HepG2 (cell line): ENCODE measurements around the gene TRNP1. TPM values are rescaled to one million over a fixed set of nuclear protein-coding genes. Genes with fewer than 3 reads are reported as not detected.

ENCODE experiments used
- ATAC-seq: fragments of 200-7000 bp; cut with Tn5 transposase; 3 replicates; pipeline ENCODE4 v1.9.1; 2020; ENCODE audit warnings: mild to moderate bottlenecking, moderate library complexity
- BruUV-seq: library from RNA; stranded (reverse); fragments of 400-500 nt; replicated peaks from 2 replicates; lab custom pipeline; 2021; lab: Mats Ljungman, UMichigan
- CTCF ChIA-PET: fragments of 300-600 bp; formaldehyde crosslinking; extraction: SDS; loops from one replicate; lab custom pipeline; 2021; ENCODE audit warnings: low total read pairs, inconsistent platforms, low intra/inter-chr PET ratio; lab: Yijun Ruan, JAX
- POLR2A ChIA-PET: fragments of 350-600 bp; sonication (Branson Sonifier 250); formaldehyde crosslinking; loops from one replicate; lab custom pipeline; 2020; ENCODE audit warnings: antibody characterized with exemption, inconsistent platforms; lab: Yijun Ruan, JAX
- DNase-seq: peaks from one replicate; pipeline ENCODE4 v3.0.0-alpha.2; 2015; ENCODE audit warnings: low spot score
- FAIRE-seq: peaks from 3 replicates; lab custom pipeline; 2011; peaks lifted over from hg19 to GRCh38; lab: Jason Lieb, UNC
- H2AFZ ChIP-seq: one replicate; pipeline ENCODE4 v1.6.1; 2011; ENCODE audit warnings: low read length, inconsistent platforms
- H3K27ac ChIP-seq: fragments of 300-600 bp; 3 replicates; pipeline ENCODE4 v1.8.0; 2011; ENCODE audit warnings: mixed run types, mild to moderate bottlenecking, mixed read lengths, low read length, inconsistent platforms; ENCODE audit not compliant: insufficient read depth; ENCODE audit errors: extremely low read length
- H3K27me3 ChIP-seq, 2 experiments: fragments of 200-600 bp in 1 of 2; 2 replicates in 1 of 2; 3 replicates in 1 of 2; pipeline versions ENCODE4 v1.6.0 to v1.8.0; 2011; ENCODE audit warnings: low read length in 2 of 2, mild to moderate bottlenecking in 2 of 2, moderate library complexity in 2 of 2, inconsistent platforms in 1 of 2; ENCODE audit not compliant: insufficient read depth in 2 of 2, control insufficient read depth in 1 of 2
- H3K36me3 ChIP-seq, 2 experiments: fragments of 200-600 bp in 1 of 2; replicated peaks in 1 of 2; 2 replicates in 1 of 2; 3 replicates in 1 of 2; pipeline versions ENCODE4 v1.5.1 to v1.8.0; 2011; ENCODE audit warnings: low read length in 2 of 2, inconsistent platforms in 1 of 2; ENCODE audit not compliant: insufficient read depth in 2 of 2, control insufficient read depth in 1 of 2
- H3K4me1 ChIP-seq: 2 replicates; pipeline ENCODE4 v1.5.1; 2012; ENCODE audit warnings: low read length, inconsistent platforms; ENCODE audit not compliant: insufficient read depth
- H3K4me2 ChIP-seq: 2 replicates; pipeline ENCODE4 v1.6.0; 2011; ENCODE audit warnings: low read depth, low read length, inconsistent platforms
- H3K4me3 ChIP-seq, 3 experiments: fragments of 200-600 bp in 1 of 3; sonication (generic), shearing (Covaris generic) in 1 of 3; replicated peaks in 1 of 3; 2 replicates each; pipeline ENCODE4 v1.5.1; 2011 to 2016; ENCODE audit warnings: low read length in 3 of 3, inconsistent platforms in 2 of 3, low read depth in 2 of 3, mild to moderate bottlenecking in 2 of 3, control low read depth in 1 of 3, mixed read lengths in 1 of 3; ENCODE audit not compliant: insufficient read depth in 1 of 3
- H3K79me2 ChIP-seq: one replicate; pipeline ENCODE4 v1.6.1; 2011; ENCODE audit warnings: low read length, inconsistent platforms; ENCODE audit not compliant: insufficient read depth
- H3K9ac ChIP-seq: 2 replicates; pipeline ENCODE4 v1.6.0; 2011; ENCODE audit warnings: mild to moderate bottlenecking, low read depth, low read length, inconsistent platforms; ENCODE audit not compliant: insufficient read depth
- H3K9me3 ChIP-seq: 2 replicates; pipeline ENCODE4 v1.5.1; 2012; ENCODE audit warnings: mild to moderate bottlenecking, low read length
- H4K20me1 ChIP-seq: 2 replicates; pipeline ENCODE4 v1.6.0; 2011; ENCODE audit warnings: inconsistent platforms, mild to moderate bottlenecking, low read length, moderate library complexity; ENCODE audit not compliant: insufficient read depth
- ARHGAP35 ChIP-seq: sonication (generic); formaldehyde crosslinking; IDR thresholded peaks from 2 replicates; pipeline ENCODE4 v1.9.0; 2022; ENCODE audit warnings: mild to moderate bottlenecking, inconsistent platforms, moderate library complexity, missing genetic modification reagents, borderline replicate concordance
- CAMTA2 ChIP-seq: sonication (generic); formaldehyde crosslinking; IDR thresholded peaks from 2 replicates; pipeline ENCODE4 v1.4.0; 2020; ENCODE audit warnings: mild to moderate bottlenecking, missing genetic modification reagents, borderline replicate concordance
- CBX1 ChIP-seq: IDR thresholded peaks from one replicate; pipeline ENCODE4 v1.6.1; 2016; ENCODE audit warnings: antibody characterized with exemption, low read depth
- CHD2 ChIP-seq: IDR thresholded peaks from 2 replicates; pipeline ENCODE4 v1.6.1; 2011; ENCODE audit warnings: low read depth, low read length, improper control_type of control experiment
- E2F5 ChIP-seq: sonication (generic); formaldehyde crosslinking; conservative IDR thresholded peaks from 2 replicates; pipeline ENCODE4 v1.4.0; 2020; ENCODE audit warnings: missing genetic modification reagents
- ESRRA ChIP-seq: sonication (generic); formaldehyde crosslinking; IDR thresholded peaks from 2 replicates; pipeline ENCODE4 v1.5.1; 2020; ENCODE audit warnings: mild to moderate bottlenecking, low read depth, missing genetic modification reagents
- KAT2B ChIP-seq: fragments of 150-350 bp; IDR thresholded peaks from 2 replicates; pipeline ENCODE4 v1.6.1; 2014; ENCODE audit warnings: low read depth, low read length, borderline replicate concordance
- KDM4B ChIP-seq: sonication (generic); formaldehyde crosslinking; IDR thresholded peaks from 2 replicates; pipeline ENCODE4 v1.4.0; 2020; ENCODE audit warnings: missing genetic modification reagents
- MIER3 ChIP-seq: IDR thresholded peaks from 2 replicates; pipeline ENCODE4 v1.6.1; 2016; ENCODE audit warnings: missing compliant biosample characterization, borderline replicate concordance
- POLR2AphosphoS2 ChIP-seq: IDR thresholded peaks from 2 replicates; pipeline ENCODE4 v1.6.1; 2011; ENCODE audit warnings: low read depth, low read length, improper control_type of control experiment
- POLR2G ChIP-seq: fragments of 200-400 bp; formaldehyde crosslinking; IDR thresholded peaks from 2 replicates; pipeline ENCODE4 v1.6.1; 2018; ENCODE audit warnings: mild to moderate bottlenecking, low read depth, low read length, moderate library complexity
- PRMT3 ChIP-seq: sonication (generic); formaldehyde crosslinking; IDR thresholded peaks from 2 replicates; pipeline ENCODE4 v1.8.1; 2022; ENCODE audit warnings: low read depth, mild to moderate bottlenecking, moderate library complexity, missing genetic modification reagents, borderline replicate concordance
- RBM22 ChIP-seq: fragments of 200-400 bp; formaldehyde crosslinking; optimal IDR thresholded peaks from 2 replicates; pipeline ENCODE3; 2017; ENCODE audit warnings: mild to moderate bottlenecking, low read length, moderate library complexity
- ZBTB1 ChIP-seq: sonication (generic); formaldehyde crosslinking; IDR thresholded peaks from 2 replicates; pipeline ENCODE4 v1.4.0; 2020; ENCODE audit warnings: missing genetic modification reagents, borderline replicate concordance
- ZBTB38 ChIP-seq: sonication (generic); formaldehyde crosslinking; IDR thresholded peaks from 2 replicates; pipeline ENCODE4 v1.5.1; 2020; ENCODE audit warnings: mild to moderate bottlenecking, missing genetic modification reagents
- ZNF260 ChIP-seq: sonication (generic); formaldehyde crosslinking; IDR thresholded peaks from 2 replicates; pipeline ENCODE4 v1.4.0; 2020; ENCODE audit warnings: missing genetic modification reagents, low read depth, mild to moderate bottlenecking, borderline replicate concordance
- ZNF383 ChIP-seq: sonication (generic); formaldehyde crosslinking; IDR thresholded peaks from 2 replicates; pipeline ENCODE4 v1.4.0; 2020; ENCODE audit warnings: missing genetic modification reagents, mild to moderate bottlenecking, borderline replicate concordance
- ZNF572 ChIP-seq: sonication (generic); formaldehyde crosslinking; IDR thresholded peaks from 2 replicates; pipeline ENCODE4 v1.5.1; 2020; ENCODE audit warnings: mild to moderate bottlenecking, missing genetic modification reagents
- ZNF670 ChIP-seq: sonication (generic); formaldehyde crosslinking; IDR thresholded peaks from 2 replicates; pipeline ENCODE4 v1.8.0; 2022; ENCODE audit warnings: mild to moderate bottlenecking, missing genetic modification reagents, borderline replicate concordance
- ZSCAN30 ChIP-seq: sonication (generic); formaldehyde crosslinking; IDR thresholded peaks from 2 replicates; pipeline ENCODE4 v1.5.0; 2020; ENCODE audit warnings: mild to moderate bottlenecking, missing genetic modification reagents
- WGBS: methylation state at CpG from one replicate; pipeline ENCODE4 v1.1.6; 2017; ENCODE audit warnings: low lambda C conversion rate; 5-methylcytosine and 5-hydroxymethylcytosine counted together
- in situ Hi-C: cut with HindIII; loops from 2 replicates; pipeline ENCODE4 v1.10.0; 2017; ENCODE audit warnings: low pct_unique_long_range_greater_than_20kb; ENCODE audit not compliant: extremely low pct_ligation_motif_present
- intact Hi-C: fragments of 100-400 bp; cut with micrococcal nuclease; formaldehyde crosslinking; loops from one replicate; pipeline ENCODE4 v1.10.0; 2022; ENCODE audit not compliant: unreplicated experiment
- polyA plus RNA-seq, 8 experiments: library from polyadenylated mRNA; depleted of rRNA in 3 of 8; stranded (reverse) in 7 of 8; unstranded in 1 of 8; fragments of >200 nt; fragmentation: Illumina TruSeq in 4 of 8; extraction: Trizol in 4 of 8; gene quantifications; 2 replicates each; pipeline versions ENCODE4 v1.2.1 to v1.2.3, GENCODE V29; 2011 to 2016; ENCODE audit warnings: low read depth in 4 of 8, missing spikeins in 1 of 8, mixed read lengths in 1 of 8; ENCODE audit not compliant: insufficient read depth in 1 of 8
- total RNA-seq, 5 experiments: library from RNA; depleted of rRNA; stranded (reverse); fragments of >200 nt; fragmentation: Illumina TruSeq; extraction: Trizol; gene quantifications; 2 replicates each; pipeline ENCODE4 v1.2.3, GENCODE V29; 2016; ENCODE audit warnings: low read depth in 1 of 5
- TF ChIP-seq, protein P1 (sequence below): sonication (generic); formaldehyde crosslinking; IDR thresholded peaks from 2 replicates; pipeline ENCODE4 v1.4.0; 2020; ENCODE audit warnings: missing genetic modification reagents, mild to moderate bottlenecking, borderline replicate concordance

TRNP1 gene
- total and polyA plus RNA-seq, 2 of the 13 experiments (the other 11 are each of a cell fraction or from before 2014, with no cell fraction given), result 42.0 to 158 TPM

- Histone ChIP-seq H2AFZ (no peak overlapping the region), H4K20me1 (no peaks in the 10 kb centered on the region), H3K4me2 (no peak overlapping the region), H3K36me3 (peaks cover 11 to 15% of the 10 kb centered on the region in 2 experiments; a peak in 4 of 5 replicates), H3K4me3 (no peak overlapping the region), H3K9ac (no peak overlapping the region), H3K27ac (peak overlapping the region; percentile 63), H3K4me1 (peaks cover 68% of the 10 kb centered on the region), H3K9me3 (no peaks in the 10 kb centered on the region)
- intact Hi-C loops (no loop called here), in situ Hi-C loops (no loop called here)
- POLR2A ChIA-PET, result interaction anchor here (1.1 to 12.9 kb wide), 5 partner anchors 11 to 59 kb away, joined by 3 to 371 read pairs (median 5); partner anchors contain the start of genes GPN2, NR0B2 and TRNP1
- CTCF ChIA-PET, result no interaction called here
- BruUV-seq, result no TSS peak
- no peak for DNase-seq
- TF ChIP-seq ZNF572 (CRISPR knock-in tag) (no peak), E2F5 (no peak), ARHGAP35 (CRISPR knock-in tag) (no peak), ZNF260 (CRISPR knock-in tag) (no peak), ZBTB1 (no peak), ZNF383 (CRISPR knock-in tag) (no peak), PRMT3 (CRISPR knock-in tag) (no peak), CHD2 (no peak), RBM22 (peak; percentile 40), MIER3 (CRISPR knock-in tag) (no peak), KDM4B (no peak), POLR2G (0 out of 2 replicates have a peak, but pooled peaks have one; percentile 12), ESRRA (CRISPR knock-in tag) (0 out of 2 replicates have a peak, but pooled peaks have one; percentile 18), CBX1 (no peak), POLR2AphosphoS2 (no peak), CAMTA2 (no peak), ZBTB38 (CRISPR knock-in tag) (no peak), KAT2B (no peak), ZNF670 (CRISPR knock-in tag) (no peak), ZSCAN30 (CRISPR knock-in tag) (no peak)
- TF ChIP-seq, protein P1, sequence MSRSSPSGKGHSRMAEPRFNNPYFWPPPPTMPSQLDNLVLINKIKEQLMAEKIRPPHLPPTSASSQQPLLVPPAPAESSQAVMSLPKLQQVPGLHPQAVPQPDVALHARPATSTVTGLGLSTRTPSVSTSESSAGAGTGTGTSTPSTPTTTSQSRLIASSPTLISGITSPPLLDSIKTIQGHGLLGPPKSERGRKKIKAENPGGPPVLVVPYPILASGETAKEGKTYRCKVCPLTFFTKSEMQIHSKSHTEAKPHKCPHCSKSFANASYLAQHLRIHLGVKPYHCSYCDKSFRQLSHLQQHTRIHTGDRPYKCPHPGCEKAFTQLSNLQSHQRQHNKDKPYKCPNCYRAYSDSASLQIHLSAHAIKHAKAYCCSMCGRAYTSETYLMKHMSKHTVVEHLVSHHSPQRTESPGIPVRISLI (CRISPR knock-in tag), result no peak
- TF ChIP-seq, all 625 proteins: peak for 3
- no peak for ATAC-seq
- FAIRE-seq, result no peak
- 100% methylated on average over 1 of the region's 1 CpG for WGBS
- no peaks in the 10 kb centered on the region for H3K27me3 ChIP-seq
- H3K79me2 ChIP-seq, result no peaks in the 10 kb centered on the region
Observed at GRCh38 chr1:26949266-26949925, 44.1 kb upstream of the TRNP1 start.
